Suppressor macrophage treated with lipopolysaccharide for 1 hour (primary cell): ENCODE data around the gene IL34.

ENCODE experiments used
- DNase-seq, 3 donors: peaks; one replicate each; pipeline ENCODE4 v3.0.0-alpha.2; 2020 to 2022

IL34 gene

GRCh38 chr16:70703835-70704381 is 57.5 kb downstream of the IL34 start:
- DNase-seq, result no peak

- DNase-seq, result no peak
These were observed 58.2 kb downstream of the IL34 start for GRCh38 chr16:70704586-70704985.

GRCh38 chr16:70705056-70705455 is 58.7 kb downstream of the IL34 start:
- no peak for DNase-seq

DNA sequence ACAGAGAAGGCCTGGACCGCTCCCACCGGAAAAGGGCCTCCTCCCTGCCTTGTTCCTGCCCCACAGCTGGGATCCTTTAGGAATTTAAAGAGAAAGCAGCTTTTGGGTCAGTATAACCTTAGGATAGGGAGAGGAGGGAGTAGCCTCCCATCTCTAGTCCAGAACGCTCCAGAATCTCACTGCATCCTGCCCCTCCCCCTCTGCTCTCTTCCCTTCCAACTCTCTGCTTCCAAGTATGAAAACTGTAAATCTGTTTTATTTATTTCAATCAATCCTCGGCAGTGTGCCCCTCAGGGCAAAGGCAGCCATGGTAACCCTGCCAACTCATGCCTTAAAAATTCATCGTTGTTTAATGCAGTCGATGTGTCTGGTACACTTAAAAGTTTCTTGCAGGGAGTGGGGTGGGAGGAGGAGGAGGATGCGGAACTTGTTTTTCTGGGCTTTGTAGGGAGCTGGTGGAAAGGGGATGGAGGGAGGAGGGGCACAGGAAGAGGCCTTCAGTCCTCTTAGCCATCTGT is 60.6 kb downstream of the IL34 start:
- no peak for DNase-seq

GRCh38 chr16:70708366-70709246 is 62.2 kb downstream of the IL34 start:
- no peak for DNase-seq

DNA sequence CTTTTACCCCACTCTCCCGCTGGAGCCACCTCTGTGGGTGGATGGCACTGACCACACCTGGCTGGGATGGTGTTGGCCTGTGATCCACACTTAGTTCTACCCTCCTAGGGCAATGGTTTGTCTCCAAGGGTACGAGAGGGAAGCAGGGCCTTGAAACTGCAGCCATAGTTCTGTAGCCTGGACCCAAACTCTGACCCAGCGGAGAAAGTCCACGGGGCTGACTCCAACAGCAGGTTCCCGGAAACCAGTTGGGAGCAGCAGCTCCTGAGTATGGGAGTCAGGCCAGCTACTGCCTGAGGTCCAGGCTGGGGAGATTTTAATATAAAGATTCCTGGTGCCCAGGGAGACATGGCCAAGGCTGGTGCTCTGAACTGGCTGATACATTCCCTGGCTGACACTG is 63.1 kb downstream of the IL34 start:
- DNase-seq, result no peak

DNA sequence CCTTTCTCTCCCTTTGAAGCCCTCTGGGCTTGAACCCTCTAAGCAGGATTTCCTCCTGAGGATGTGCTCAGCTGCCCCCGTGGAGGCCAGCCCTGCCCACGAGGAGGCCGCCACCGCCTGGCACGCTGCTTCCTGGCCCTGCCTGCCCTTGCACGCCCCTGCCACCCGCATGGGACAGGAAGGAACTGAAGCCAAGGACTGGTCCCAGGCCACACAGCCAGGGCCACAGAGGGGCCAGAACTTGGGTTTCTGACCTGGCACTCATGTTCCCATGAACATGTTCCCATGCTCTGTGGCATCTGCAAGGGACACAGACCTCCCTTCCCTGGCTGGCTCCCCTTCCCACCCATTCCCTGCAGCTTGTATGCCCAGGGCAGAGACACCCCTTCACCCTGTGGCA is 63.6 kb downstream of the IL34 start:
- no peak for DNase-seq
